Muscle layer of colon (tissue), 2 donors: Measurements from ENCODE around the gene REM2.

Experiments used
- H3K27ac ChIP-seq: one replicate; pipeline ENCODE4 v1.7.0; 2013; ENCODE audit warnings: low read depth, mild to moderate bottlenecking, low read length, moderate library complexity
- H3K27me3 ChIP-seq, 2 donors: one replicate each; pipeline ENCODE4 v1.7.0; 2013; ENCODE audit warnings: low read length in 2 of 2, mild to moderate bottlenecking in 2 of 2; ENCODE audit not compliant: insufficient read depth in 2 of 2, control insufficient read depth in 1 of 2
- H3K36me3 ChIP-seq: one replicate; pipeline ENCODE4 v1.7.0; 2013; ENCODE audit warnings: mild to moderate bottlenecking, low read length; ENCODE audit not compliant: insufficient read depth
- H3K4me1 ChIP-seq: one replicate; pipeline ENCODE4 v1.7.0; 2013; ENCODE audit warnings: mild to moderate bottlenecking, low read length; ENCODE audit not compliant: insufficient read depth
- H3K4me3 ChIP-seq, 2 donors: one replicate each; pipeline ENCODE4 v1.7.0; 2013; ENCODE audit warnings: low read length in 2 of 2, low read depth in 1 of 2, mild to moderate bottlenecking in 1 of 2, moderate library complexity in 1 of 2
- H3K9ac ChIP-seq: one replicate; pipeline ENCODE4 v1.7.0; 2013; ENCODE audit warnings: low read length
- H3K9me3 ChIP-seq: one replicate; pipeline ENCODE4 v1.7.0; 2013; ENCODE audit warnings: mild to moderate bottlenecking, low read length
- donor health status: abdominal sarcoma.
- donor health status: Adenocarcinoma of cecum.

Gene REM2

DNA sequence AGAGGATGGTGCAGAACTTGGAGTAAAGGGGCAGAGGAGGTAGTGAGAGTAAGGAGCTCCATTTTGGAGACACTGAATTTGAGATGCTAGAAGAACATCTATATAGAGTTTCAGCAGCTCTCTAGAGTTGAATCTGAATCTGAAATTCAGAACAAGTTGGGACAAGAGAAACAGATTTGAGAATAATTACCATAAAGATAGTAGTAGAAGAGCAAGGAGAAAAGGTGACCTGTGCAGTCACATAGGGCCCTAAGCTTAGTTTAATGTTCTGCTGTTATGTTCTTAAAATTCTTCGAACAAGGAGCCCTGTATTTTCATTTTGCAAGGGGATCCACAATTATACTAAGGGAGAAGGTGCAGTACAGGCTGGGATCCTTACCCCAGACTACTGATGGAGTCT, 7.4 kb downstream of the REM2 start:
- H3K4me1 ChIP-seq = peaks cover 16% of the 10 kb centered on the region
- no peak overlapping the region for H3K27ac ChIP-seq
- H3K27me3 ChIP-seq = no peaks in the 10 kb centered on the region
- H3K4me3 ChIP-seq = no peak overlapping the region
- H3K9ac ChIP-seq = no peak overlapping the region
- no peaks in the 10 kb centered on the region for H3K36me3 ChIP-seq
- H3K9me3 ChIP-seq = no peaks in the 10 kb centered on the region

DNA sequence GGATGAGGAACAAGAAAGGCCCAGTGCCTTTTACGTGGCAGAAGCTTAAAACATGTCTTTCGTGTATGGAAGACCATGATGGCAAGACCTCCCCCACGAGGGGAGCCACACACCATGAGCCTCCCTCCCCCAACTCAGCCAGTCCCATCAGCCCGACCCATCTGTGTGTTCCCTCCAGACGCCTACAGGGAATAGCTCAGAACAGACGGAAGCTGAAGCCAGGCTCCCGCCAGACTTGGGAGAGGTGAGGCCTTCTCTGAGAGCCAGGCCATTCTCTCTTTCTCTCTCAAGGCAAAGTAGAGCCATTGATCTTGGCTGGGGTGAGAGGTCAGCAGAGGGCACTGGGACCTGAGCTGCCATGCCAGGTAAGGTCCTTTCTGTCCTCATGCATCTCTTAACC, 9.5 kb downstream of the REM2 start:
- no peaks in the 10 kb centered on the region for H3K36me3 ChIP-seq

DNA sequence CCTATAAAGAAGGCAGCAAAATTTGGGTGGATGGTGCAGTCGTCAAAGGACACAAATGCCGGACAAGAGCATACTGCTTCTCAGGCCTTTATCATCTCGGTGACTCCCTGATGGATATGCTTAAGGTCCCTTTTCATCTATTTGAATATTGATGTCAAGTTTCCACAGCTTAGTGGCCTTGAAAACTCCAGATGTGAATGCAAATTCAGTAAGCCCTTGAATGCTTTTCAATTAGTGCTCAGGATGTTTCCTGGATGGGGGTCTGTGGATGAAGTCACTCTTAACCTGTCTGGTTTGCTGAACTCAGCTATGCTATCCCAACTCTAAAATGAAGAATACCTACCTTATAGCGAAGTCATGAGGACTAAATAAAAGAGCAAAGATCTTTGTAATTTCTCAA, 10.7 kb downstream of the REM2 start:
- no peak overlapping the region for H3K9ac ChIP-seq

More for the DNA sequence above, 9.5 kb downstream of the REM2 start:
- H3K4me3 ChIP-seq = no peak overlapping the region
- H3K27ac ChIP-seq = no peak overlapping the region
- H3K9me3 ChIP-seq = no peaks in the 10 kb centered on the region
- no peak overlapping the region for H3K9ac ChIP-seq
- peaks cover 7% of the 10 kb centered on the region for H3K4me1 ChIP-seq
- no peaks in the 10 kb centered on the region for H3K27me3 ChIP-seq

DNA sequence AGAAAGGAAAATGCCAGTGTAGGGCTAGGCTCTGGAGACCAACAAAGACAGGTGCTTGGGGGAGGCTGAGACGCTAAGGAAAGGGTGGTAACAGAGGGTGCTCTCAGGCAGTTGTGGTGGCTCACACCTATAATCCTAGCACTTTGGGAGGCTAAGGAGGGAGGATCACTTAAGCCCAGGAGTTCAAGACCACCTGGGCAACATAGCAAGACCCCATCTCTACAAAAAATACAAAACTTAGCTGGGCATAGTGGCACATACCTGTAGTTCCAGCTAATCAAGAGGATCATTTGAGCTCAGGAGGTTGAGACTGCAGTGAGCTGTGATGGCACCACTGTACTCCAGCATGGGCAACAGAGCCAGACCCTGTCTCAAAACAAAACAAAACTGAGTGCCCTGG, 12.4 kb downstream of the REM2 start:
- Histone ChIP-seq H3K27ac (no peak overlapping the region), H3K4me3 (no peak overlapping the region), H3K9ac (no peak overlapping the region), H3K4me1 (peaks cover 22% of the 10 kb centered on the region), H3K36me3 (no peaks in the 10 kb centered on the region), H3K27me3 (no peaks in the 10 kb centered on the region), H3K9me3 (no peaks in the 10 kb centered on the region)

More for the DNA sequence above, 10.7 kb downstream of the REM2 start:
- H3K4me1 ChIP-seq = peaks cover 9% of the 10 kb centered on the region
- no peaks in the 10 kb centered on the region for H3K9me3 ChIP-seq
- H3K4me3 ChIP-seq = no peak overlapping the region
- H3K27me3 ChIP-seq = no peaks in the 10 kb centered on the region
- no peaks in the 10 kb centered on the region for H3K36me3 ChIP-seq
- no peak overlapping the region for H3K27ac ChIP-seq

DNA sequence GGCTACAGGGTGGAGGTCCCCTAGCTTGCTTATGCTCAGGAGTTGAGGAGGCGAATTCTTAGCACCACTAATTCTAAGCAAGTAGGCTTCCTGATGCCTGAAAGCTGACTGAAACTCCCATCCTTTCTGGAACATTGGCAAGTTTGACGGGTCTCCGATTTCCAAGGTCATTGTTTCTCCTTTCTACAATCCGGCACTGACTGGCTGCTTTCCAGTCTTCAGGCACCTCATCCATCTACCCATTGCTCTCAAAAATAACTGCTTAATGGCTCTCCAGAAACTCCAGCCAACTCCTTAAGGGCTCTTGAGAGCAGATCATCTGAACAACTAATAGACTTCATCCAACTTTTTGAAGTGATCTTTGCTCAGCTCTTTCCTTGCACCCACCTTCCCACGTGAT, 13.3 kb downstream of the REM2 start:
- Histone ChIP-seq H3K27me3 (no peaks in the 10 kb centered on the region), H3K9me3 (no peaks in the 10 kb centered on the region), H3K27ac (no peak overlapping the region), H3K9ac (no peak overlapping the region), H3K4me1 (peaks cover 22% of the 10 kb centered on the region), H3K36me3 (peaks cover 7% of the 10 kb centered on the region), H3K4me3 (no peak overlapping the region)

DNA sequence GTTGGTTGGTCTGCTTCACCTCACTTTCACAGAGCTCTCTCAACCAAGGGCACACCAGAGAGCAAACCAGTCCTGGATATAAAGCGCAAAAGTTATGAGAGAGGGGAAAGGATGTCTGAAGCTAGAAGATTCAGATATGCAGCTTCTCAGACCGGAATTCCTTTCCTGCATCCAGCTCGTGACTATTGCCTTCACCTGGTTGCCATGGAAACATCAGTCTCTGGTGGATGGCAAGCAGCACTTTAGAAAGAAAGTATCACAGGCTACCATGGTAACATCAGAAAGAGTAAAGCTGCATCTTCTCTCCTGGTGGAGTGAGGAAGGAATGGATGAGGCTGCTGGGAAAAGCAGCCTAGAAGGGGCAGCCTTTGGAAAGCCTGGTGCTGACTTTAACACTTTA, 13.7 kb downstream of the REM2 start:
- Histone ChIP-seq H3K36me3 (peaks cover 11% of the 10 kb centered on the region), H3K27me3 (no peaks in the 10 kb centered on the region), H3K9me3 (no peaks in the 10 kb centered on the region), H3K9ac (no peak overlapping the region), H3K27ac (no peak overlapping the region), H3K4me3 (no peak overlapping the region), H3K4me1 (peaks cover 22% of the 10 kb centered on the region)

DNA sequence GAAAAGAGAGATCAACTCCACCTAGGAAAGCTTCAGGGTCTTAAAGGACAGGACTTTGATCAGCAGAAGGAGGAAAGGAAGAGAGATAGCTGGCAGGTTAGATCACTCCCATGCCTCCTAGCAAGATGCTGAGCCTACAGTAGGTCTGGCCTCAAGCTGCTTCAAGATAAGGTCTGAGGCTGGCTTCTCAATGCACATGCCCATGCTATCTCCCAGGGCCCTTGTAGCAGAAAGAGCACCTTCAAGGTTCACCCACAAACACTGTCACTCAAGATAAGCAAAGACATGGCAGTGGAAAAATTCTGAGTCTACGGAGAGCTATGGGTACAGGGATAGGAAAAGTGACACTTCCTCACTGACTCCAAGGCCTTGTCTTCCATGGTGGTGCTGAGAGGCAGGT, 14.3 kb downstream of the REM2 start:
- H3K36me3 ChIP-seq = peaks cover 17% of the 10 kb centered on the region

DNA sequence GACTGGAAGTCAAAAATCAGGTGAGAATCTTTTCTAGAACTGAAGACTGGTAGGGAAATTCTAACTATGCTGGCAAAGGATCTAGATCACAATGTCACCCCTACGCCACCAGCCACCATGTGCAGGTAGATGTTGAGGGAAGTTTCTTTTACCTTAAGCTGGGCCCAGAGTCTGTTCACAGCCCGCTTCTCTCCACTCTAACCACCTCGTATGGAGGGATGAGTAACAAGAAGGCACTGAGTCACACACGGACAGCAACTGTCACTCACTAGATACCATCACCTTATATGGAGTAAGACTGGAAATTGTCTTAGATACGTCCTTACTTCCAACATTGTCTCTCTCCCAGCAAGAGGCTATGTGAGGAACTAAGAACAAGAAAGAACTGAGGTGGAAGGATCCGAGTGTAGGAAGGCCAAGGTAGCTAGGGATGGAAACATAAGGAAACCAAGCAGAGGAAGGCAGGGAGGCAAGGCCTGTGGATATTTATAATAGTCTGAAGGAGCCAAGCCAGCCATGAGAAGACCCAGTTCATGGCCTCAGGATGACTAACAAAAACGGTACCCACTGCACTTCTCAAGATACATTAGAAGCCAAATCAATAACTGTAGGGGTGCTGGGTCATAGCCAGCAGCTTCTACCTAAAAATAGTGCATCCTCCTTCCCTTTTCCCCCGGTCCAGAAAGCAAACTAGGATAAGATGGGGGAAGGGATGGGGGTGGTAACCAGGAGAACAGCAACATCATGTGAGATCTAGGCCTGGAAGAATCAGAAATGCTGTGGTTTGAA, 15.5 kb downstream of the REM2 start:
- H3K9ac ChIP-seq = no peak overlapping the region
- no peak overlapping the region for H3K4me3 ChIP-seq
- H3K36me3 ChIP-seq = peaks cover 27% of the 10 kb centered on the region
- no peak overlapping the region for H3K27ac ChIP-seq
- H3K9me3 ChIP-seq = no peaks in the 10 kb centered on the region
- no peaks in the 10 kb centered on the region for H3K27me3 ChIP-seq
- H3K4me1 ChIP-seq = peaks cover 22% of the 10 kb centered on the region

More for the DNA sequence above, 14.3 kb downstream of the REM2 start:
- Histone ChIP-seq H3K27ac (no peak overlapping the region), H3K27me3 (no peaks in the 10 kb centered on the region), H3K9me3 (no peaks in the 10 kb centered on the region), H3K9ac (no peak overlapping the region), H3K4me1 (peaks cover 22% of the 10 kb centered on the region), H3K4me3 (no peak overlapping the region)

DNA sequence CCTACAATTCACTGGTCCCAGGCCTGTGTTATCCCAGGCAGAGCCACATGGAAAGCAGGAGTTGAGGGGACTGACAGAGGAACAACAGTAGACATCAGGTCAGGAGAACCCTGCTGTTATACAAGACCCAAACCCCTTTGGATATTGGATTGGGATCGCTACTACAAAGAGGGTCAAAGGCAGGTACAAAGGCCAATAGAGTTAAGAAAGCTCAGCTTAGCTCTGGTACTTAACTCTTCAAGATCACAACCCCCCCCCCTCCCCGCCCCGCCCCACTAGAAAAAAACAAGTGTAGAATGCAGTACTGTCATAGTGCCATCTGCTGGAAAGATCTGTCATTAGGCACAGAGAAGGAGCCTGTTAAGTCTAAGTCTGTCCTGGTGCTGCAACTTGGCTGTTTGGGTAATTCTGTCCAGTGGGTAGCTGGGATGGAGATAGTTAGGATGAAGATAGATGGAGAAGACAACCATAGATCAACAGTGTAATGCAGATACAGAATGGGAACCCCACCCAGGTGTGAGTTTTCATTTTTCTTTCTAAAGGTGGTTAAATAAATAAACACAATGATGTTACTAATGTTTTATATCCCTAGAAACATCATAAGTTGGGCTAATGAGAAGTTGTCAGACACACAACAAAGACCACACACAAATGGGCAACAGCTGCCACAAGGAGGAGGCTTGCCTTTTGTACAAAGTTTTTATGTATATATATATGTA, 17.2 kb downstream of the REM2 start:
- no peak overlapping the region for H3K4me3 ChIP-seq
- no peak overlapping the region for H3K9ac ChIP-seq
- H3K27me3 ChIP-seq = no peaks in the 10 kb centered on the region
- peak overlapping the region; percentile 39 for H3K27ac ChIP-seq
- H3K9me3 ChIP-seq = no peaks in the 10 kb centered on the region
- H3K36me3 ChIP-seq = peaks cover 45% of the 10 kb centered on the region
- H3K4me1 ChIP-seq = peaks cover 22% of the 10 kb centered on the region

DNA sequence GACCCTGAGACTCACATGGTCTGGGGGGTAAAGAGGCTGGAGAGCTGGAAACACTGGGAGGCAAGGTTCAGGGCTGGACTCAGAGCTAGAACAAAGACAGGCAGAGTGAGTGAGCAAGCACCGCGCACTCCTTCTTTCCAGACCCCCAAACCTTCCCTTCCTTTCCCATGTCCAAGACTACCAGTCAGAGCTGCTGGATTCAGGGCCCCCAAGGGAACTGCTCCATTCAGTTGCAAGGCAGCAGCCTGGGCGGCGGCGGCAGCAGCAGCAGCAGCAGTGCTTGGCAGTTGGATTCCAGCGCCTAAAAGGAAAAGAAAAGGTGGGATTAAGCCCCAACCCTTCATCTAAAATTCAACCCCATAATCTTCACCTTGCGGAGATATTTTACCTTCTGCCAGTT, 18.8 kb downstream of the REM2 start:
- Histone ChIP-seq H3K4me1 (peaks cover 22% of the 10 kb centered on the region), H3K36me3 (peaks cover 60% of the 10 kb centered on the region), H3K9me3 (no peaks in the 10 kb centered on the region), H3K27ac (no peak overlapping the region), H3K27me3 (no peaks in the 10 kb centered on the region), H3K9ac (no peak overlapping the region), H3K4me3 (no peak overlapping the region)

DNA sequence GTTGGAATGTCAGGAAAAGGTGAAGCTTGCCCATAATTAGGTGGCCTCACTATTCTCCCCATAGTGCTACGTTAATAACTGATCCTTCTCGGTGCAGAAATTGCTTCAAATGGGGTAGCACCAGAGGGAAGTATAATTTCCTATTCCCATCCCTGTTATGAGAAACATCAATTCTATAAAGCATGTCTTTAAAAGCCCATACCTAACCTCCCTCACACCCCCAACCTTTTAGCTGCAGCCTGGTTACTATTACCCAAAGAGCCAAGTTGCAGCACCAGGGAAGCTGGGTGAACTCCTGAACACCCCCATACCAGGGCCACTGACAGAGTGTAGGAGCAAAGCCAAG, 20.7 kb downstream of the REM2 start:
- Histone ChIP-seq H3K27ac (no peak overlapping the region), H3K27me3 (no peaks in the 10 kb centered on the region), H3K4me3 (no peak overlapping the region), H3K9ac (no peak overlapping the region), H3K9me3 (no peaks in the 10 kb centered on the region), H3K4me1 (peaks cover 13% of the 10 kb centered on the region), H3K36me3 (peaks cover 74% of the 10 kb centered on the region)

DNA sequence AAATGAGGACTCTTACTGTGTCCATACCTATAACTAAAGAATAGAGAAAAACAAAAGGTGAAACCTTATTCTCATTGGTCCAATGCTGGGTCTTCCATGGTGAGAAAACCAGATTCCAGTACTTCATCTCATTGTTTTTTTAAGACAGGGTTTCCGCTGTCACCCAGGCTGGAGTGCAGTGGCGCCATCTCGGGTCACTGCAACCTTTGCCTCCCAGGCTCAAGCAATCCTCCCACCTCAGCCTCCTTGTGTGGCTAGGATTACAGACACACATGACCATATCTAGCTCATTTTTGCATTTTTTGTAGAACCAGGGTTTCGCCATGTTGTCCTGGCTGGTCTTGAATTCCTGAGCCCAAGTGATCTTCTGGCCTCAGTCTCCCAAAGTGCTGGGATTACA, 22.6 kb downstream of the REM2 start:
- H3K36me3 ChIP-seq = peaks cover 84% of the 10 kb centered on the region
- H3K9ac ChIP-seq = no peak overlapping the region
- no peak overlapping the region for H3K4me3 ChIP-seq
- no peaks in the 10 kb centered on the region for H3K27me3 ChIP-seq
- H3K27ac ChIP-seq = no peak overlapping the region
- H3K4me1 ChIP-seq = no peaks in the 10 kb centered on the region
- no peaks in the 10 kb centered on the region for H3K9me3 ChIP-seq
